ENCODE data around the gene SMAD2. TPM values are rescaled to one million over a fixed set of nuclear protein-coding genes. Genes with fewer than 3 reads are reported as not detected.

Gene SMAD2
- total RNA-seq, 1 donor from 2014 or later: 76.6 TPM

DNA sequence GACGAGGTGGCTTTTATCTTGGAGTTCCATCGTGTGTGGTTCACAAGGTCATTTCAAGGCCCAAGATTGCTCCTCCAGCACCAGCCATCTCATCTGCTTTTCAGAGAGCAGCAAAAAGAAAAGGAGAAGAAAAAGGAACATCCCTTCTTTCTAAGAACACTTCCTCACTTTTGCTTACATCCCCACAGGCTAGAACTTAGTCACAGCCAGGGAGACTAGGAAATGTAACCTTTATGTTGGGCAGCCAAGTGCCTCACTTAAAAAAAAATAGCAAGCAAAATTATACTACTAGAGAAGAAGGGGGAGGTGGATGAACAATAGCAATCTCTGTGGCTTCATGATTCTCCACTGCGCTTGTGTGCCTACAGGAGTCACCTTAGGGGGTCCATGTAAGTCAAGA lies 141.8 kb downstream of the SMAD2 start:
- TF ChIP-seq CTCF (IDR thresholded peaks at IDR 0.05; ENCODE audit: insufficient read depth, low read length, severe bottlenecking): no peak
- FAIRE-seq (no peak), DNase-seq (ENCODE audit: low read depth) (no peak)
- H3K27me3 ChIP-seq (ENCODE audit: control insufficient read depth, insufficient read depth, low read length): no peaks in the 10 kb centered on the region
- H3K36me3 ChIP-seq (ENCODE audit: control insufficient read depth, insufficient read depth, low read length): no peaks in the 10 kb centered on the region
- H3K4me3 ChIP-seq (ENCODE audit: low read depth, low read length): no peak overlapping the region

GRCh38 chr18:47781561-47781960 lies 148.9 kb downstream of the SMAD2 start:
- Histone ChIP-seq H3K36me3 (ENCODE audit: control insufficient read depth, insufficient read depth, low read length) (no peaks in the 10 kb centered on the region), H3K4me3 (ENCODE audit: low read depth, low read length) (no peak overlapping the region), H3K27me3 (ENCODE audit: control insufficient read depth, insufficient read depth, low read length) (no peaks in the 10 kb centered on the region)
- FAIRE-seq: no peak
- TF ChIP-seq CTCF (IDR thresholded peaks at IDR 0.05; ENCODE audit: insufficient read depth, low read length, severe bottlenecking): no peak
- no peak for DNase-seq (ENCODE audit: low read depth)

DNA sequence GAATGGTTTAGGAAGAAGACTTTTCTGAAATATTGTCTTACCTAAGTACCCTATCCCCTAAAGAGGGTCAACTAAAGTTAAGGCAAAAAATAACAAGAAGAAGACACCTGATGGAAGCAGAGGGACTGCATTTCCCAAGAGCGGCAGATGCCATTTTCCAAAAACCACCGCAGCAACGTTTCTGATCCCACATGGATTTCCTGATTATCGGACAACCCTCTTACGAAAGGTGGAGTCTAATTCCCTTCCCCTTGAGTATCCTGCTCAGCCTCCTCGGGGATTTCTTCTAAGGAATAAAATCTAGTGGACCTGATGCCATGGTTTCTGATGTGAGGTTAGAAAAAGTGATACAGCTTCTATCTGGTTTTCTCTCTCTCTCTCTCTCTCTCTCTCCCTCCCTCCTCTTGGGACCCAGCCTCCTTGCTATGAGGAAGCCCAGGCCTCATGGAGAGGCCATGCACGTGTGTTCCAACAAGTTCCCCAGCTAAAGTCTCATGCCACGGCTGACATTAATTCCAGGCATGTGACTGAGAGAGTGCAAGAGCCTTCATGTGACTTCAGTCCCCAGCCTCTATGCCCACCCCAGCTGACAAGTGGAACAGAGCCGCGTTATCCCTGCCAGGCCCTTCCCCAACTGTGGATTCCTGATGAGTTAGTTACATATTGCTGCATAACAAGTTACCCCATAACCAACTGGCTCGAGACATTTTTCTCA lies 150.3 kb downstream of the SMAD2 start:
- no peaks in the 10 kb centered on the region for H3K36me3 ChIP-seq (ENCODE audit: control insufficient read depth, insufficient read depth, low read length)
- FAIRE-seq (no peak), DNase-seq (ENCODE audit: low read depth) (no peak)
- no peak for TF ChIP-seq CTCF (IDR thresholded peaks at IDR 0.05; ENCODE audit: insufficient read depth, low read length, severe bottlenecking)
- no peak overlapping the region for H3K4me3 ChIP-seq (ENCODE audit: low read depth, low read length)
- peaks cover 3% of the 10 kb centered on the region for H3K27me3 ChIP-seq (ENCODE audit: control insufficient read depth, insufficient read depth, low read length)

GRCh38 chr18:47779381-47779780 lies 151.1 kb downstream of the SMAD2 start:
- FAIRE-seq (no peak), DNase-seq (ENCODE audit: low read depth) (peak; percentile 29)
- peaks cover 3% of the 10 kb centered on the region for H3K27me3 ChIP-seq (ENCODE audit: control insufficient read depth, insufficient read depth, low read length)
- no peaks in the 10 kb centered on the region for H3K36me3 ChIP-seq (ENCODE audit: control insufficient read depth, insufficient read depth, low read length)
- no peak overlapping the region for H3K4me3 ChIP-seq (ENCODE audit: low read depth, low read length)
- TF ChIP-seq CTCF (IDR thresholded peaks at IDR 0.05; ENCODE audit: insufficient read depth, low read length, severe bottlenecking): no peak

GRCh38 chr18:47777626-47778025 lies 152.8 kb downstream of the SMAD2 start:
- H3K4me3 ChIP-seq (ENCODE audit: low read depth, low read length): no peak overlapping the region
- no peak for DNase-seq (ENCODE audit: low read depth)
- no peak for TF ChIP-seq CTCF (IDR thresholded peaks at IDR 0.05; ENCODE audit: insufficient read depth, low read length, severe bottlenecking)
- no peak for FAIRE-seq
- H3K27me3 ChIP-seq (ENCODE audit: control insufficient read depth, insufficient read depth, low read length): peaks cover 3% of the 10 kb centered on the region
- no peaks in the 10 kb centered on the region for H3K36me3 ChIP-seq (ENCODE audit: control insufficient read depth, insufficient read depth, low read length)

DNA sequence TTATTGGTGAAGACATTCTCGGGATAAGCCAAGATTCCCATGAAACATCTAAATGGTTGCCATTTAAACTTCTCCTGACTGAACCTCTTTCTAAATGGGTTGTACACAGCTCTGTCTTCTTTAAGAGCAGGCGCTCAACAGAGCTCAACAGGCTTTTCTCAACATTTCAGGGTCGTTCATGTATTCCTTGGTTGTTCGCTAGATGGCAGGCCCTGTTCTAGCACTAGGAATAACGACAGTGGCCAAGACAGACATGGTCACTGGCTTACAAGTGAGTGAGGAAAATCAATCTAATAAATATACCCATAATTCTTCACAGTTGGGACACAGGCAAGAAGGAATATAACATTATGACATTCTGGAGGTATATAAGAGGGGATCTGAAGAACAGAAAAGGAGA lies 154.5 kb downstream of the SMAD2 start:
- Histone ChIP-seq H3K27me3 (ENCODE audit: control insufficient read depth, insufficient read depth, low read length) (peaks cover 3% of the 10 kb centered on the region), H3K4me3 (ENCODE audit: low read depth, low read length) (no peak overlapping the region), H3K36me3 (ENCODE audit: control insufficient read depth, insufficient read depth, low read length) (no peaks in the 10 kb centered on the region)
- no peak for FAIRE-seq
- TF ChIP-seq CTCF (IDR thresholded peaks at IDR 0.05; ENCODE audit: insufficient read depth, low read length, severe bottlenecking): no peak
- peak; percentile 9 for DNase-seq (ENCODE audit: low read depth)

Data from bronchial epithelial cell (primary cell).